Pons (tissue), 1 donor: ENCODE measurements around the gene SCAMP3.
"Not testable (repeated sequence)": the region's sequence is repeated elsewhere in the genome, so short reads cannot be mapped to it uniquely, and the experiment has no call there.

Experiments used
- DNase-seq: peaks from one replicate; pipeline ENCODE4 v3.0.0-alpha.2; 2016; ENCODE audit warnings: low spot score

SCAMP3 gene

GRCh38 chr1:155254714-155255242 is 7.4 kb downstream of the SCAMP3 start:
- DNase-seq: no peak

- no peak for DNase-seq
Observed at GRCh38 chr1:155254228-155254713, 7.9 kb downstream of the SCAMP3 start.

- no peak for DNase-seq
Observed at GRCh38 chr1:155253797-155254196, 8.4 kb downstream of the SCAMP3 start.

- no peak for DNase-seq
Observed at GRCh38 chr1:155253208-155253607, 9.0 kb downstream of the SCAMP3 start.

- no peak for DNase-seq
Observed at GRCh38 chr1:155251566-155251965, 10.6 kb downstream of the SCAMP3 start.

- DNase-seq: peak; percentile 94
Observed at GRCh38 chr1:155250633-155251449, 11.3 kb downstream of the SCAMP3 start.

- DNase-seq: no peak
Observed at GRCh38 chr1:155250246-155250632, 11.9 kb downstream of the SCAMP3 start.

GRCh38 chr1:155247667-155248553 is 14.2 kb downstream of the SCAMP3 start:
- no peak for DNase-seq

GRCh38 chr1:155246796-155247195 is 15.4 kb downstream of the SCAMP3 start:
- not testable (repeated sequence) for DNase-seq

GRCh38 chr1:155245163-155245524 is 17.0 kb downstream of the SCAMP3 start:
- no peak for DNase-seq

GRCh38 chr1:155244368-155245162 is 17.6 kb downstream of the SCAMP3 start:
- DNase-seq: peak; percentile 100

- DNase-seq: peak; percentile 41
Observed at GRCh38 chr1:155242805-155243358, 19.3 kb downstream of the SCAMP3 start.

GRCh38 chr1:155241841-155242264 is 20.3 kb downstream of the SCAMP3 start:
- DNase-seq: no peak

- peak; percentile 95 for DNase-seq
Observed at GRCh38 chr1:155241069-155241679, 21.0 kb downstream of the SCAMP3 start.

GRCh38 chr1:155236451-155236850 is 25.7 kb downstream of the SCAMP3 start:
- no peak for DNase-seq

- DNase-seq: not testable (repeated sequence)
Observed at GRCh38 chr1:155235375-155235774, 26.8 kb downstream of the SCAMP3 start.

- not testable (repeated sequence) for DNase-seq
Observed at GRCh38 chr1:155233502-155233901, 28.7 kb downstream of the SCAMP3 start.

GRCh38 chr1:155232001-155232978 is 29.9 kb downstream of the SCAMP3 start:
- DNase-seq: peak; percentile 53

GRCh38 chr1:155231302-155231701 is 30.9 kb downstream of the SCAMP3 start:
- DNase-seq: not testable (repeated sequence)

- no peak for DNase-seq
Observed at GRCh38 chr1:155228096-155228427, 34.1 kb downstream of the SCAMP3 start.
